KMS-11 (cell line): ENCODE results near the gene P3R3URF.

Experiments
- H2AFZ ChIP-seq: fragments of 200-600 bp; sonication (generic); 2 replicates; pipeline ENCODE4 v1.6.1; 2016; ENCODE audit warnings: antibody characterized with exemption, mixed run types, low read depth
- H3K27ac ChIP-seq: fragments of 200-600 bp; sonication (generic); 2 replicates; pipeline ENCODE4 v1.6.1; 2016; ENCODE audit warnings: mild to moderate bottlenecking, mixed run types
- H3K27me3 ChIP-seq: fragments of 200-600 bp; sonication (generic); 2 replicates; pipeline ENCODE4 v1.6.1; 2017; ENCODE audit warnings: mild to moderate bottlenecking, low read depth, mixed run types, moderate library complexity; ENCODE audit not compliant: insufficient read depth
- H3K36me3 ChIP-seq: fragments of 200-600 bp; sonication (generic); 2 replicates; pipeline ENCODE4 v1.6.1; 2017; ENCODE audit warnings: mild to moderate bottlenecking, mixed run types; ENCODE audit not compliant: insufficient read depth
- H3K4me1 ChIP-seq: fragments of 200-600 bp; sonication (generic); 2 replicates; pipeline ENCODE4 v1.6.1; 2016; ENCODE audit warnings: mild to moderate bottlenecking, low read depth, mixed run types; ENCODE audit not compliant: poor library complexity, severe bottlenecking
- H3K4me2 ChIP-seq: fragments of 200-600 bp; sonication (generic); 2 replicates; pipeline ENCODE4 v1.7.0; 2016; ENCODE audit warnings: mild to moderate bottlenecking, mixed run types
- H3K4me3 ChIP-seq: fragments of 200-600 bp; sonication (generic); IDR thresholded peaks from 2 replicates; pipeline ENCODE4 v1.6.1; 2017; ENCODE audit warnings: low read depth, low read length, mixed read lengths; ENCODE audit not compliant: insufficient read depth
- H3K79me2 ChIP-seq: fragments of 200-600 bp; sonication (generic); 2 replicates; pipeline ENCODE4 v1.6.1; 2016; ENCODE audit warnings: low read depth, mixed run types; ENCODE audit not compliant: insufficient read depth
- H3K9ac ChIP-seq: fragments of 200-600 bp; sonication (generic); 2 replicates; pipeline ENCODE4 v1.6.1; 2016; ENCODE audit warnings: mild to moderate bottlenecking, mixed run types
- H4K20me1 ChIP-seq: fragments of 200-600 bp; sonication (generic); 2 replicates; pipeline ENCODE4 v1.6.1; 2016; ENCODE audit warnings: mild to moderate bottlenecking, mixed run types; ENCODE audit not compliant: insufficient read depth
- CTCF ChIP-seq: fragments of 200-600 bp; sonication (generic); conservative IDR thresholded peaks from 2 replicates; pipeline ENCODE4 v1.6.1; 2017; ENCODE audit warnings: low read depth, mild to moderate bottlenecking, antibody characterized with exemption, low read length, moderate library complexity, mixed read lengths

The P3R3URF gene

GRCh38 chr1:46193285-46193684, 17.0 kb upstream of the P3R3URF start:
- no peak overlapping the region for H3K9ac ChIP-seq
- no peaks in the 10 kb centered on the region for H3K4me1 ChIP-seq
- no peaks in the 10 kb centered on the region for H3K27me3 ChIP-seq
- no peaks in the 10 kb centered on the region for H4K20me1 ChIP-seq
- TF ChIP-seq CTCF, result no peak
- no peak overlapping the region for H3K4me3 ChIP-seq
- no peak overlapping the region for H3K27ac ChIP-seq
- no peak overlapping the region for H2AFZ ChIP-seq
- H3K36me3 ChIP-seq, result no peaks in the 10 kb centered on the region
- no peaks in the 10 kb centered on the region for H3K79me2 ChIP-seq
- H3K4me2 ChIP-seq, result no peak overlapping the region

DNA sequence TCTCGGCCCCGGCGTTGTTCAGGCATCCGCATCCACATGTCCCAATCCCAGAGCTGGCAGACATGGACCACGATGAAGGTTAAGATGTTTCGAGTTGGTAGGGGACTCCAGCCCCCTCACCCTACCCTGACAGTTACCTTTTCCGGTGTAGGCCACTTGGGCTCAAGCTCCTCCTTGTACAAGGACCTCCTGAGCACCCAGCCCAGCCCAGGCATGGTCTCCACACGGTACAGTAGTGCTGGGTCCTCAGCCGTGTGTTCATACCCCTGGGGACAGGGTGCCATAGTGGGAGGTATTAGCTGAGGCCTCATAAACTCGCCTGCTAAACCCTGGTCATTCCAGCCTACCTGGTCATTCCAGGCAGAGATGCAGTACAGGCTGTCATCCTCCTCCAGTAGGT, 15.9 kb upstream of the P3R3URF start:
- TF ChIP-seq CTCF, result no peak

GRCh38 chr1:46191033-46191701, 14.9 kb upstream of the P3R3URF start:
- Histone ChIP-seq H3K27ac (no peak overlapping the region), H3K4me1 (no peaks in the 10 kb centered on the region), H3K79me2 (no peaks in the 10 kb centered on the region), H3K9ac (no peak overlapping the region), H2AFZ (no peak overlapping the region), H3K36me3 (no peaks in the 10 kb centered on the region), H3K4me3 (no peak overlapping the region), H4K20me1 (no peaks in the 10 kb centered on the region), H3K27me3 (no peaks in the 10 kb centered on the region), H3K4me2 (no peak overlapping the region)
- no peak for TF ChIP-seq CTCF

More for the DNA sequence above, 15.9 kb upstream of the P3R3URF start:
- Histone ChIP-seq H3K27me3 (no peaks in the 10 kb centered on the region), H3K27ac (no peak overlapping the region), H3K9ac (no peak overlapping the region), H4K20me1 (no peaks in the 10 kb centered on the region), H3K4me3 (no peak overlapping the region), H2AFZ (no peak overlapping the region), H3K4me2 (no peak overlapping the region), H3K4me1 (no peaks in the 10 kb centered on the region), H3K36me3 (no peaks in the 10 kb centered on the region), H3K79me2 (no peaks in the 10 kb centered on the region)

- Histone ChIP-seq H3K27me3 (no peaks in the 10 kb centered on the region), H3K4me3 (no peak overlapping the region), H2AFZ (no peak overlapping the region), H3K27ac (no peak overlapping the region), H3K36me3 (no peaks in the 10 kb centered on the region), H3K4me2 (no peak overlapping the region), H4K20me1 (no peaks in the 10 kb centered on the region), H3K79me2 (no peaks in the 10 kb centered on the region), H3K4me1 (no peaks in the 10 kb centered on the region), H3K9ac (no peak overlapping the region)
- no peak for TF ChIP-seq CTCF
These were observed 14.3 kb upstream of the P3R3URF start for GRCh38 chr1:46190539-46190938.
